SH-SY5Y (cell line): ENCODE results near the gene MSMP.

Source experiments
- GATA2 ChIP-seq: IDR thresholded peaks from 2 replicates; pipeline ENCODE4 v1.6.1; 2011; ENCODE audit warnings: mild to moderate bottlenecking, low read depth, low read length
- GATA3 ChIP-seq: IDR thresholded peaks from 2 replicates; pipeline ENCODE4 v1.6.1; 2011; ENCODE audit warnings: low read depth, mild to moderate bottlenecking, low read length, moderate library complexity

- TF ChIP-seq GATA2 (no peak), GATA3 (no peak)
Measured at GRCh38 chr9:35771075-35771433, 17.0 kb upstream of the MSMP start.
